HCT116 (cell line): ENCODE results near the gene TMEM98. TPM values are rescaled to one million over a fixed set of nuclear protein-coding genes. Genes with fewer than 3 reads are reported as not detected.
"Not testable (repeated sequence)": the region's sequence is repeated elsewhere in the genome, so short reads cannot be mapped to it uniquely, and the experiment has no call there.

ENCODE experiments used
- ATAC-seq: fragments of 200-7000 bp; cut with Tn5 transposase; 2 replicates; pipeline ENCODE4 v1.9.1; 2020; ENCODE audit warnings: mild to moderate bottlenecking, moderate library complexity
- BruUV-seq: library from RNA; stranded (reverse); fragments of 400-500 nt; replicated peaks from 2 replicates; lab custom pipeline; 2021; lab: Mats Ljungman, UMichigan
- CTCF ChIA-PET: fragments of 300-600 bp; sonication (Branson Sonifier 250); formaldehyde crosslinking; loops from one replicate; lab custom pipeline; 2021; ENCODE audit warnings: antibody characterized with exemption; lab: Charles Lee
- POLR2A ChIA-PET: fragments of 300-600, 350-600 bp; sonication (Branson Sonifier 250); formaldehyde crosslinking; loops from one replicate; lab custom pipeline; 2021; ENCODE audit warnings: antibody characterized with exemption; lab: Charles Lee
- RAD21 ChIA-PET, 2 experiments: fragments of 300-600 bp; sonication (Branson Sonifier 250); formaldehyde crosslinking; loops; one replicate each; lab custom pipeline; 2023; ENCODE audit warnings: low total read pairs in 2 of 2; ENCODE audit not compliant: uncharacterized antibody in 2 of 2, unreplicated experiment in 2 of 2, low non-redundant PET in 1 of 2; lab: Charles Lee
- DNase-seq: peaks from one replicate; pipeline ENCODE4 v3.0.0-alpha.2; 2010; ENCODE audit warnings: low read depth, low spot score
- H2AFZ ChIP-seq: fragments of 200-600 bp; shearing (Covaris generic), sonication (generic); 2 replicates; pipeline ENCODE4 v1.6.1; 2017; ENCODE audit warnings: low read depth, mixed run types, mixed read lengths, antibody characterized with exemption, low read length; ENCODE audit not compliant: poor library complexity, severe bottlenecking
- H3K27ac ChIP-seq: 2 replicates; pipeline ENCODE4 v1.5.1; 2012; ENCODE audit warnings: low read depth, low read length
- H3K27me3 ChIP-seq: fragments of 200-600 bp; sonication (generic); 2 replicates; pipeline ENCODE4 v1.6.1; 2016; ENCODE audit warnings: mixed run types, low read length, mixed read lengths; ENCODE audit not compliant: insufficient read depth
- H3K36me3 ChIP-seq, 2 experiments: fragments of 200-500 bp in 1 of 2; fragments of 200-600 bp in 1 of 2; sonication (Bioruptor generic) in 1 of 2; sonication (generic) in 1 of 2; 2 replicates each; pipeline versions ENCODE4 v1.5.1 to v1.6.1; 2014 to 2016; ENCODE audit warnings: low read length in 2 of 2, inconsistent platforms in 1 of 2, mixed read lengths in 1 of 2, mixed run types in 1 of 2; ENCODE audit not compliant: insufficient read depth in 2 of 2, control insufficient read depth in 1 of 2
- H3K4me1 ChIP-seq, 2 experiments: fragments of 200-600 bp in 1 of 2; sonication (generic) in 1 of 2; 2 replicates each; pipeline versions ENCODE4 v1.5.1 to v1.6.1; 2012 to 2017; ENCODE audit warnings: low read length in 2 of 2, inconsistent platforms in 1 of 2, mild to moderate bottlenecking in 1 of 2, mixed read lengths in 1 of 2, mixed run types in 1 of 2, moderate library complexity in 1 of 2; ENCODE audit not compliant: insufficient read depth in 2 of 2, control insufficient read depth in 1 of 2
- H3K4me2 ChIP-seq: fragments of 200-600 bp; sonication (generic); 2 replicates; pipeline ENCODE4 v1.6.1; 2017; ENCODE audit warnings: mixed run types, low read length, mixed read lengths
- H3K4me3 ChIP-seq, 2 experiments: fragments of 200-600 bp in 1 of 2; sonication (generic) in 1 of 2; replicated peaks in 1 of 2; 2 replicates each; pipeline ENCODE4 v1.5.1; 2011 to 2016; ENCODE audit warnings: low read length in 2 of 2, control low read depth in 1 of 2, low read depth in 1 of 2, mild to moderate bottlenecking in 1 of 2, mixed read lengths in 1 of 2, mixed run types in 1 of 2
- H3K79me2 ChIP-seq: fragments of 200-600 bp; sonication (generic); 2 replicates; pipeline ENCODE4 v1.6.1; 2017; ENCODE audit warnings: mild to moderate bottlenecking, mixed run types, low read length, moderate library complexity, mixed read lengths; ENCODE audit not compliant: insufficient read depth
- H3K9ac ChIP-seq: fragments of 200-600 bp; sonication (generic); 2 replicates; pipeline ENCODE4 v1.6.1; 2016; ENCODE audit warnings: low read length, mixed read lengths
- H3K9me2 ChIP-seq: fragments of 200-600 bp; sonication (generic), shearing (Covaris generic); 2 replicates; pipeline ENCODE4 v1.6.1; 2017; ENCODE audit warnings: mixed run types, mild to moderate bottlenecking, moderate library complexity; ENCODE audit not compliant: insufficient read depth
- H3K9me3 ChIP-seq, 2 experiments: fragments of 200-500 bp in 1 of 2; fragments of 200-600 bp in 1 of 2; sonication (Bioruptor generic) in 1 of 2; sonication (generic) in 1 of 2; 2 replicates each; pipeline ENCODE4 v1.6.1; 2014 to 2017; ENCODE audit warnings: low read length in 2 of 2, mixed read lengths in 2 of 2, inconsistent platforms in 1 of 2, low read depth in 1 of 2, mild to moderate bottlenecking in 1 of 2, mixed run types in 1 of 2, moderate library complexity in 1 of 2; ENCODE audit not compliant: control insufficient read depth in 1 of 2, insufficient read depth in 1 of 2
- H4K20me1 ChIP-seq: fragments of 200-600 bp; sonication (generic), shearing (Covaris generic); 2 replicates; pipeline ENCODE4 v1.6.1; 2017; ENCODE audit warnings: mixed run types, mild to moderate bottlenecking, moderate library complexity; ENCODE audit not compliant: insufficient read depth
- CBX3 ChIP-seq: IDR thresholded peaks from 2 replicates; pipeline ENCODE4 v1.6.1; 2012; ENCODE audit warnings: low read depth
- CEBPB ChIP-seq: IDR thresholded peaks from 2 replicates; pipeline ENCODE4 v1.6.1; 2012; ENCODE audit warnings: low read depth
- EZH2 ChIP-seq: fragments of 200-600 bp; sonication (generic); IDR thresholded peaks from 2 replicates; pipeline ENCODE4 v1.6.1; 2017; ENCODE audit warnings: antibody characterized with exemption, mixed run types
- EZH2phosphoT487 ChIP-seq: fragments of 200-600 bp; IDR thresholded peaks from 2 replicates; pipeline ENCODE4 v1.6.1; 2018; ENCODE audit warnings: antibody characterized with exemption, borderline replicate concordance
- FOSL1 ChIP-seq: IDR thresholded peaks from 2 replicates; pipeline ENCODE4 v1.6.1; 2012; ENCODE audit warnings: low read depth
- JUND ChIP-seq: IDR thresholded peaks from 2 replicates; pipeline ENCODE4 v1.6.1; 2012
- POLR2A ChIP-seq: IDR thresholded peaks from 2 replicates; pipeline ENCODE4 v1.7.0; 2011; ENCODE audit warnings: borderline replicate concordance; ENCODE audit not compliant: insufficient read depth, insufficient read length; ENCODE audit errors: extremely low read depth
- RAD21 ChIP-seq: IDR thresholded peaks from 2 replicates; pipeline ENCODE4 v1.6.1; 2012; ENCODE audit warnings: low read depth, mild to moderate bottlenecking
- SIN3A ChIP-seq: IDR thresholded peaks from 2 replicates; pipeline ENCODE4 v1.6.1; 2012; ENCODE audit warnings: low read depth
- ZFX ChIP-seq: fragments of 450-650 bp; IDR thresholded peaks from 2 replicates; pipeline ENCODE4 v1.6.1; 2017
- ZNF274 ChIP-seq: fragments of 200-500 bp; sonication (Bioruptor generic); IDR thresholded peaks from 2 replicates; pipeline ENCODE4 v1.6.1; 2014; ENCODE audit warnings: mild to moderate bottlenecking, low read depth, low read length, inconsistent platforms
- intact Hi-C: fragments of 100-400 bp; cut with micrococcal nuclease; formaldehyde crosslinking; loops from 2 replicates; pipeline ENCODE4 v1.10.0; 2022
- total RNA-seq: library from RNA; stranded (reverse); gene quantifications from one replicate; pipeline ENCODE4 v1.2.1, GENCODE V29; 2021; ENCODE audit not compliant: unreplicated experiment
- TF ChIP-seq, protein P1 (sequence below): IDR thresholded peaks from 2 replicates; pipeline ENCODE4 v1.6.1; 2012; ENCODE audit warnings: low read depth
- TF ChIP-seq, protein P2 (sequence below): IDR thresholded peaks from 2 replicates; pipeline ENCODE4 v1.6.1; 2011; ENCODE audit warnings: mild to moderate bottlenecking, low read length, moderate library complexity; ENCODE audit not compliant: insufficient replicate concordance; ENCODE audit errors: extremely low read depth
- TF ChIP-seq, protein P3 (sequence below): IDR thresholded peaks from 2 replicates; pipeline ENCODE4 v1.6.1; 2012
- TF ChIP-seq, protein P4 (sequence below): IDR thresholded peaks from 2 replicates; pipeline ENCODE4 v1.6.1; 2012

TMEM98 gene
- total RNA-seq, 1 experiment from 2014 or later = 29.3 TPM

DNA sequence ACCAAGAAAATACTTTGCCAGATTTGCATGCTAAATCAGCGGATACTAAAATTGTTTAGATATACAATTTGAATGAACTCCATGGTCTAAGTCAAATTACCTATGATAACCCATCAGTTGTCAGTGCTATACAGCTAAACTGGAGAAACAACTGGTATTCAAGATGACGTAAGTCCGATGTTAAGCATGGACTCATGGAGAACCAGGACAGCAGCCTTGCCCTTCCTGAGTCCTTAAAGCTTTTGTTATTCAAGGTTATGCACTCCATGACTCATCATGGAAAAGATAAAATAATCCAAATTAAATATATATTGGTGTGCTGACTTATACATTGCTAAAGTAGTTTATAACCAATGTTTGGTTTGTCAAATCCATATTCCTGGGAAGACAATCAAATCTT is 4.0 kb upstream of the TMEM98 start:
- RAD21 ChIA-PET, intact Hi-C loops, DNase-seq: not testable (repeated sequence)

DNA sequence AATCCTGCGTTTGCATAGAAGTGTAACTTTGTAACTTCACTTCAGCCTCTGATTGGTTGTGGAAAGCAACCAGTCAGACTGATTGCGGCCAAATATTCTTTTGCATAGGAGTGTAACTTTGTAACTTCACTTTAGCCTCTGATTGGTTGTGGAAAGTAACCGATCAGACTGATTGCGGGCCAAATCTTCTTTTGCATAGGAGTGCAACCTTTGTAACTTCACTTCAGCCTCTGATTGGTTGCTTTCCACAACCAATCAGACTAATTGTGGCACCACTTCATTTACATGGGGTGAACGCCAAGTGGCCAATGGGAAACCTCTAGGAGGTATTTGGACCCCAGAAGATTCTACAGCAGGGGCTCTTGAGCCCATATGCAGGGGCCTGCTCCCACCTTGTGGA is 1.8 kb upstream of the TMEM98 start:
- Histone ChIP-seq H3K9ac (no peak overlapping the region), H3K4me3 (no peak overlapping the region), H3K4me1 (peaks cover 6 to 18% of the 10 kb centered on the region in 2 experiments), H3K27me3 (no peaks in the 10 kb centered on the region), H3K9me3 (no peaks in the 10 kb centered on the region), H3K36me3 (no peaks in the 10 kb centered on the region)
- CTCF ChIA-PET = no interaction called here
- TF ChIP-seq ZFX (no peak), CBX3 (no peak), FOSL1 (no peak), ZNF274 (no peak), RAD21 (no peak), CEBPB (no peak), JUND (no peak), SIN3A (no peak), EZH2phosphoT487 (no peak), EZH2 (no peak), POLR2A (no peak)
- TF ChIP-seq, protein P1, sequence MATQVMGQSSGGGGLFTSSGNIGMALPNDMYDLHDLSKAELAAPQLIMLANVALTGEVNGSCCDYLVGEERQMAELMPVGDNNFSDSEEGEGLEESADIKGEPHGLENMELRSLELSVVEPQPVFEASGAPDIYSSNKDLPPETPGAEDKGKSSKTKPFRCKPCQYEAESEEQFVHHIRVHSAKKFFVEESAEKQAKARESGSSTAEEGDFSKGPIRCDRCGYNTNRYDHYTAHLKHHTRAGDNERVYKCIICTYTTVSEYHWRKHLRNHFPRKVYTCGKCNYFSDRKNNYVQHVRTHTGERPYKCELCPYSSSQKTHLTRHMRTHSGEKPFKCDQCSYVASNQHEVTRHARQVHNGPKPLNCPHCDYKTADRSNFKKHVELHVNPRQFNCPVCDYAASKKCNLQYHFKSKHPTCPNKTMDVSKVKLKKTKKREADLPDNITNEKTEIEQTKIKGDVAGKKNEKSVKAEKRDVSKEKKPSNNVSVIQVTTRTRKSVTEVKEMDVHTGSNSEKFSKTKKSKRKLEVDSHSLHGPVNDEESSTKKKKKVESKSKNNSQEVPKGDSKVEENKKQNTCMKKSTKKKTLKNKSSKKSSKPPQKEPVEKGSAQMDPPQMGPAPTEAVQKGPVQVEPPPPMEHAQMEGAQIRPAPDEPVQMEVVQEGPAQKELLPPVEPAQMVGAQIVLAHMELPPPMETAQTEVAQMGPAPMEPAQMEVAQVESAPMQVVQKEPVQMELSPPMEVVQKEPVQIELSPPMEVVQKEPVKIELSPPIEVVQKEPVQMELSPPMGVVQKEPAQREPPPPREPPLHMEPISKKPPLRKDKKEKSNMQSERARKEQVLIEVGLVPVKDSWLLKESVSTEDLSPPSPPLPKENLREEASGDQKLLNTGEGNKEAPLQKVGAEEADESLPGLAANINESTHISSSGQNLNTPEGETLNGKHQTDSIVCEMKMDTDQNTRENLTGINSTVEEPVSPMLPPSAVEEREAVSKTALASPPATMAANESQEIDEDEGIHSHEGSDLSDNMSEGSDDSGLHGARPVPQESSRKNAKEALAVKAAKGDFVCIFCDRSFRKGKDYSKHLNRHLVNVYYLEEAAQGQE = no peak
- TF ChIP-seq, protein P2, sequence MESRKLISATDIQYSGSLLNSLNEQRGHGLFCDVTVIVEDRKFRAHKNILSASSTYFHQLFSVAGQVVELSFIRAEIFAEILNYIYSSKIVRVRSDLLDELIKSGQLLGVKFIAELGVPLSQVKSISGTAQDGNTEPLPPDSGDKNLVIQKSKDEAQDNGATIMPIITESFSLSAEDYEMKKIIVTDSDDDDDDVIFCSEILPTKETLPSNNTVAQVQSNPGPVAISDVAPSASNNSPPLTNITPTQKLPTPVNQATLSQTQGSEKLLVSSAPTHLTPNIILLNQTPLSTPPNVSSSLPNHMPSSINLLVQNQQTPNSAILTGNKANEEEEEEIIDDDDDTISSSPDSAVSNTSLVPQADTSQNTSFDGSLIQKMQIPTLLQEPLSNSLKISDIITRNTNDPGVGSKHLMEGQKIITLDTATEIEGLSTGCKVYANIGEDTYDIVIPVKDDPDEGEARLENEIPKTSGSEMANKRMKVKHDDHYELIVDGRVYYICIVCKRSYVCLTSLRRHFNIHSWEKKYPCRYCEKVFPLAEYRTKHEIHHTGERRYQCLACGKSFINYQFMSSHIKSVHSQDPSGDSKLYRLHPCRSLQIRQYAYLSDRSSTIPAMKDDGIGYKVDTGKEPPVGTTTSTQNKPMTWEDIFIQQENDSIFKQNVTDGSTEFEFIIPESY = no peak
- TF ChIP-seq, protein P3, sequence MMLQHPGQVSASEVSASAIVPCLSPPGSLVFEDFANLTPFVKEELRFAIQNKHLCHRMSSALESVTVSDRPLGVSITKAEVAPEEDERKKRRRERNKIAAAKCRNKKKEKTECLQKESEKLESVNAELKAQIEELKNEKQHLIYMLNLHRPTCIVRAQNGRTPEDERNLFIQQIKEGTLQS = no peak
- TF ChIP-seq, protein P4, sequence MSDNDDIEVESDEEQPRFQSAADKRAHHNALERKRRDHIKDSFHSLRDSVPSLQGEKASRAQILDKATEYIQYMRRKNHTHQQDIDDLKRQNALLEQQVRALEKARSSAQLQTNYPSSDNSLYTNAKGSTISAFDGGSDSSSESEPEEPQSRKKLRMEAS = no peak
- TF ChIP-seq, all 23 proteins: peak for 0
- Histone ChIP-seq H3K27ac (no peak overlapping the region), H4K20me1 (no peaks in the 10 kb centered on the region), H3K4me2 (no peak overlapping the region), H2AFZ (no peak overlapping the region), H3K79me2 (no peaks in the 10 kb centered on the region), H3K9me2 (no peaks in the 10 kb centered on the region)
- intact Hi-C loops = no loop called here
- no peak for ATAC-seq
- ChIA-PET RAD21 (no interaction called here), POLR2A (no interaction called here)
- no TSS peak for BruUV-seq
- DNase-seq = no peak

More for the DNA sequence above, 4.0 kb upstream of the TMEM98 start:
- H2AFZ ChIP-seq, H3K9me3 ChIP-seq, H3K27ac ChIP-seq, POLR2A ChIA-PET, H3K4me2 ChIP-seq, H3K9ac ChIP-seq, H3K79me2 ChIP-seq, H3K27me3 ChIP-seq, H3K4me3 ChIP-seq, H3K9me2 ChIP-seq, CTCF ChIA-PET, H4K20me1 ChIP-seq, ATAC-seq, H3K36me3 ChIP-seq, BruUV-seq: not testable (repeated sequence)
- peaks cover 6 to 15% of the 10 kb centered on the region in 2 experiments for H3K4me1 ChIP-seq
